GM23338 (cell line): Measurements from ENCODE around the gene CAPZB. TPM values are rescaled to one million over a fixed set of nuclear protein-coding genes. Genes with fewer than 3 reads are reported as not detected.

ENCODE experiments used
- ATAC-seq: fragments of 200-7000 bp; cut with Tn5 transposase; 3 replicates; pipeline ENCODE4 v1.9.1; 2020
- DNase-seq: peaks from one replicate; pipeline ENCODE4 v3.0.0-alpha.2; 2015; ENCODE audit warnings: low spot score
- H2AFZ ChIP-seq: fragments of 200-600 bp; sonication (generic); 2 replicates; pipeline ENCODE4 v1.8.0; 2016; ENCODE audit warnings: antibody characterized with exemption, mild to moderate bottlenecking, moderate library complexity
- H3F3A ChIP-seq: fragments of 200-600 bp; sonication (generic); replicated peaks from 2 replicates; pipeline ENCODE4 v1.8.0; 2017; ENCODE audit warnings: antibody characterized with exemption, mixed run types, low read depth
- H3K27ac ChIP-seq: fragments of 200-600 bp; sonication (generic); 2 replicates; pipeline ENCODE4 v1.6.1; 2016; ENCODE audit warnings: low read depth
- H3K27me3 ChIP-seq: fragments of 200-600 bp; sonication (generic); 2 replicates; pipeline ENCODE4 v1.8.0; 2016; ENCODE audit warnings: mild to moderate bottlenecking, mixed run types, moderate library complexity; ENCODE audit not compliant: insufficient read depth
- H3K36me3 ChIP-seq: fragments of 200-600 bp; sonication (generic); 2 replicates; pipeline ENCODE4 v1.8.0; 2016; ENCODE audit warnings: mild to moderate bottlenecking; ENCODE audit not compliant: insufficient read depth
- H3K4me1 ChIP-seq: fragments of 200-600 bp; sonication (generic); 2 replicates; pipeline ENCODE4 v1.8.0; 2016; ENCODE audit warnings: mild to moderate bottlenecking, moderate library complexity; ENCODE audit not compliant: insufficient read depth
- H3K4me2 ChIP-seq: fragments of 200-600 bp; sonication (generic); 2 replicates; pipeline ENCODE4 v1.7.1; 2017; ENCODE audit warnings: mixed run types
- H3K4me3 ChIP-seq: fragments of 200-600 bp; sonication (generic); 2 replicates; pipeline ENCODE4 v1.6.1; 2016; ENCODE audit warnings: mixed run types
- H3K79me2 ChIP-seq: fragments of 200-600 bp; sonication (generic); replicated peaks from 2 replicates; pipeline ENCODE4 v1.8.0; 2017; ENCODE audit warnings: mild to moderate bottlenecking; ENCODE audit not compliant: insufficient read depth
- H3K9me2 ChIP-seq: fragments of 200-600 bp; sonication (generic); 2 replicates; pipeline ENCODE4 v1.8.0; 2017; ENCODE audit not compliant: insufficient read depth
- H4K20me1 ChIP-seq: fragments of 200-600 bp; sonication (generic); replicated peaks from 2 replicates; pipeline ENCODE4 v1.8.0; 2017; ENCODE audit warnings: mild to moderate bottlenecking; ENCODE audit not compliant: insufficient read depth
- H3K27ac Mint-ChIP-seq: 2 replicates; pipeline ENCODE4 v1.8.0; 2020; ENCODE audit warnings: inconsistent platforms, mild to moderate bottlenecking, moderate library complexity, mixed read lengths
- H3K27me3 Mint-ChIP-seq: 3 replicates; pipeline ENCODE4 v1.8.0; 2022; ENCODE audit warnings: low read depth, mild to moderate bottlenecking, moderate library complexity, mixed read lengths, inconsistent platforms; ENCODE audit not compliant: insufficient read depth, poor library complexity
- H3K36me3 Mint-ChIP-seq: 3 replicates; pipeline ENCODE4 v1.8.0; 2021; ENCODE audit warnings: low read depth, mild to moderate bottlenecking, inconsistent platforms, moderate library complexity, mixed read lengths
- H3K4me1 Mint-ChIP-seq: 3 replicates; pipeline ENCODE4 v1.8.0; 2020; ENCODE audit warnings: mild to moderate bottlenecking, inconsistent platforms, mixed read lengths
- H3K4me3 Mint-ChIP-seq: 3 replicates; pipeline ENCODE4 v1.8.0; 2021; ENCODE audit warnings: moderate library complexity, mild to moderate bottlenecking, inconsistent platforms, mixed read lengths
- H3K9me3 Mint-ChIP-seq: 3 replicates; pipeline ENCODE4 v1.8.0; 2020; ENCODE audit warnings: moderate library complexity, mild to moderate bottlenecking, inconsistent platforms, mixed read lengths
- STAT1 ChIP-seq: IDR thresholded peaks from one replicate; pipeline ENCODE4 v1.6.1; 2016; ENCODE audit warnings: antibody characterized with exemption; ENCODE audit not compliant: unreplicated experiment
- ZNF114 ChIP-seq: fragments of 250-450 bp; sonication (Bioruptor Pico); IDR thresholded peaks from 2 replicates; pipeline ENCODE4 v1.5.0; 2020; ENCODE audit warnings: mild to moderate bottlenecking, moderate library complexity
- polyA plus RNA-seq: library from polyadenylated mRNA; unstranded; fragments of >200 nt; fragmentation: Nextera tagmentation; extraction: Ambion mirVana; gene quantifications from 2 replicates; pipeline ENCODE4 v1.2.1, GENCODE V29; 2016
- total RNA-seq: library from RNA; depleted of rRNA; stranded (reverse); fragments of >200 nt; shearing (Covaris generic); gene quantifications from 2 replicates; pipeline ENCODE4 v1.2.3, GENCODE V29; 2014
- TF ChIP-seq, protein P1 (sequence below), 2 experiments: fragments of 200-600 bp in 1 of 2; sonication (generic) in 1 of 2; conservative IDR thresholded peaks; 2 replicates each; pipeline versions ENCODE4 v1.5.1 to v1.6.1; 2016 to 2017; ENCODE audit warnings: antibody characterized with exemption in 2 of 2, low read depth in 2 of 2, mild to moderate bottlenecking in 2 of 2, moderate library complexity in 1 of 2
- TF ChIP-seq, protein P2 (sequence below): fragments of 250-450 bp; sonication (Bioruptor Pico); IDR thresholded peaks from 2 replicates; pipeline ENCODE4 v1.5.0; 2020; ENCODE audit warnings: mild to moderate bottlenecking, moderate library complexity
- TF ChIP-seq, protein P3 (sequence below): IDR thresholded peaks from 2 replicates; pipeline ENCODE4 v1.6.1; 2016; ENCODE audit warnings: antibody characterized with exemption

The CAPZB gene
- total and polyA plus RNA-seq, 2 experiments from 2014 or later, result 195 to 348 TPM

DNA sequence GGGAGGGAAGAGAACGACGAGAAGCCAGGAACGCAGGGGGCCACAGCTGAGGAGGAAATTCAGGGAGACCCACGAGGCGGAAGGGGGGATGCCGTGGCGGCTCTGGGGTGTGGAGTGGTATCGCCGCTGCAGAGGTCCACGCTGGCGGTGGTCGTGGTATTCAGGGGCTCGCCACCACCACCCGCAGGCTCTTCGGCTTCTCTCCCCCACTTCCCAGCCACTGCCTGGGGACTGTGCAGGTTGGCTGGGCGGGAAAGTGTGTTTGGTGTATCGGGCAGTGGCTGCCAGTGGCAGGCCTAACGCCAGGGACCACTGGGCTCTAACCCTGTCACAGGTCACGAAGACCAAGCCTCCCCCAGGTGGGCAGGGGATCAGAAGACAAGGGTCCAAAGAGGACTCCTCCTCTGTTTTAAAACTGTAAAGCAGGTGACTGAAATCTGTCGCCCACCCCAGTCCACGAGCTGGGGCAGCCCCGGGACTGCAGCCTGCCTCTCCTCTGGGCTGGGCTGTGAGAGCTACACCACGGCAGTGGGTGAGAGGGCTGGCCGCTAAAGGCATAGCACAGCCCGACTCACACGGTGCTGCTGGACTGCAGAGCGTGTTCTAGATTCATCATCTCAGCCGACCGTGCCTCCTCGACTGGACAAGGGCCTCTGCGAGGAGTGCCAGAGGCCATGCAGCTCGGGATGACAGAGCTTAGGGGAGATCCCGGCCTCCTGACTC, 142.3 kb downstream of the CAPZB start (continued):
- TF ChIP-seq, protein P1, sequence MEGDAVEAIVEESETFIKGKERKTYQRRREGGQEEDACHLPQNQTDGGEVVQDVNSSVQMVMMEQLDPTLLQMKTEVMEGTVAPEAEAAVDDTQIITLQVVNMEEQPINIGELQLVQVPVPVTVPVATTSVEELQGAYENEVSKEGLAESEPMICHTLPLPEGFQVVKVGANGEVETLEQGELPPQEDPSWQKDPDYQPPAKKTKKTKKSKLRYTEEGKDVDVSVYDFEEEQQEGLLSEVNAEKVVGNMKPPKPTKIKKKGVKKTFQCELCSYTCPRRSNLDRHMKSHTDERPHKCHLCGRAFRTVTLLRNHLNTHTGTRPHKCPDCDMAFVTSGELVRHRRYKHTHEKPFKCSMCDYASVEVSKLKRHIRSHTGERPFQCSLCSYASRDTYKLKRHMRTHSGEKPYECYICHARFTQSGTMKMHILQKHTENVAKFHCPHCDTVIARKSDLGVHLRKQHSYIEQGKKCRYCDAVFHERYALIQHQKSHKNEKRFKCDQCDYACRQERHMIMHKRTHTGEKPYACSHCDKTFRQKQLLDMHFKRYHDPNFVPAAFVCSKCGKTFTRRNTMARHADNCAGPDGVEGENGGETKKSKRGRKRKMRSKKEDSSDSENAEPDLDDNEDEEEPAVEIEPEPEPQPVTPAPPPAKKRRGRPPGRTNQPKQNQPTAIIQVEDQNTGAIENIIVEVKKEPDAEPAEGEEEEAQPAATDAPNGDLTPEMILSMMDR (conservative IDR thresholded peaks at IDR 0.05; ENCODE audit: low read depth in 2 of 2), result no peak
- TF ChIP-seq STAT1 (no peak), ZNF114 (CRISPR knock-in tag) (no peak)
- TF ChIP-seq, protein P2, sequence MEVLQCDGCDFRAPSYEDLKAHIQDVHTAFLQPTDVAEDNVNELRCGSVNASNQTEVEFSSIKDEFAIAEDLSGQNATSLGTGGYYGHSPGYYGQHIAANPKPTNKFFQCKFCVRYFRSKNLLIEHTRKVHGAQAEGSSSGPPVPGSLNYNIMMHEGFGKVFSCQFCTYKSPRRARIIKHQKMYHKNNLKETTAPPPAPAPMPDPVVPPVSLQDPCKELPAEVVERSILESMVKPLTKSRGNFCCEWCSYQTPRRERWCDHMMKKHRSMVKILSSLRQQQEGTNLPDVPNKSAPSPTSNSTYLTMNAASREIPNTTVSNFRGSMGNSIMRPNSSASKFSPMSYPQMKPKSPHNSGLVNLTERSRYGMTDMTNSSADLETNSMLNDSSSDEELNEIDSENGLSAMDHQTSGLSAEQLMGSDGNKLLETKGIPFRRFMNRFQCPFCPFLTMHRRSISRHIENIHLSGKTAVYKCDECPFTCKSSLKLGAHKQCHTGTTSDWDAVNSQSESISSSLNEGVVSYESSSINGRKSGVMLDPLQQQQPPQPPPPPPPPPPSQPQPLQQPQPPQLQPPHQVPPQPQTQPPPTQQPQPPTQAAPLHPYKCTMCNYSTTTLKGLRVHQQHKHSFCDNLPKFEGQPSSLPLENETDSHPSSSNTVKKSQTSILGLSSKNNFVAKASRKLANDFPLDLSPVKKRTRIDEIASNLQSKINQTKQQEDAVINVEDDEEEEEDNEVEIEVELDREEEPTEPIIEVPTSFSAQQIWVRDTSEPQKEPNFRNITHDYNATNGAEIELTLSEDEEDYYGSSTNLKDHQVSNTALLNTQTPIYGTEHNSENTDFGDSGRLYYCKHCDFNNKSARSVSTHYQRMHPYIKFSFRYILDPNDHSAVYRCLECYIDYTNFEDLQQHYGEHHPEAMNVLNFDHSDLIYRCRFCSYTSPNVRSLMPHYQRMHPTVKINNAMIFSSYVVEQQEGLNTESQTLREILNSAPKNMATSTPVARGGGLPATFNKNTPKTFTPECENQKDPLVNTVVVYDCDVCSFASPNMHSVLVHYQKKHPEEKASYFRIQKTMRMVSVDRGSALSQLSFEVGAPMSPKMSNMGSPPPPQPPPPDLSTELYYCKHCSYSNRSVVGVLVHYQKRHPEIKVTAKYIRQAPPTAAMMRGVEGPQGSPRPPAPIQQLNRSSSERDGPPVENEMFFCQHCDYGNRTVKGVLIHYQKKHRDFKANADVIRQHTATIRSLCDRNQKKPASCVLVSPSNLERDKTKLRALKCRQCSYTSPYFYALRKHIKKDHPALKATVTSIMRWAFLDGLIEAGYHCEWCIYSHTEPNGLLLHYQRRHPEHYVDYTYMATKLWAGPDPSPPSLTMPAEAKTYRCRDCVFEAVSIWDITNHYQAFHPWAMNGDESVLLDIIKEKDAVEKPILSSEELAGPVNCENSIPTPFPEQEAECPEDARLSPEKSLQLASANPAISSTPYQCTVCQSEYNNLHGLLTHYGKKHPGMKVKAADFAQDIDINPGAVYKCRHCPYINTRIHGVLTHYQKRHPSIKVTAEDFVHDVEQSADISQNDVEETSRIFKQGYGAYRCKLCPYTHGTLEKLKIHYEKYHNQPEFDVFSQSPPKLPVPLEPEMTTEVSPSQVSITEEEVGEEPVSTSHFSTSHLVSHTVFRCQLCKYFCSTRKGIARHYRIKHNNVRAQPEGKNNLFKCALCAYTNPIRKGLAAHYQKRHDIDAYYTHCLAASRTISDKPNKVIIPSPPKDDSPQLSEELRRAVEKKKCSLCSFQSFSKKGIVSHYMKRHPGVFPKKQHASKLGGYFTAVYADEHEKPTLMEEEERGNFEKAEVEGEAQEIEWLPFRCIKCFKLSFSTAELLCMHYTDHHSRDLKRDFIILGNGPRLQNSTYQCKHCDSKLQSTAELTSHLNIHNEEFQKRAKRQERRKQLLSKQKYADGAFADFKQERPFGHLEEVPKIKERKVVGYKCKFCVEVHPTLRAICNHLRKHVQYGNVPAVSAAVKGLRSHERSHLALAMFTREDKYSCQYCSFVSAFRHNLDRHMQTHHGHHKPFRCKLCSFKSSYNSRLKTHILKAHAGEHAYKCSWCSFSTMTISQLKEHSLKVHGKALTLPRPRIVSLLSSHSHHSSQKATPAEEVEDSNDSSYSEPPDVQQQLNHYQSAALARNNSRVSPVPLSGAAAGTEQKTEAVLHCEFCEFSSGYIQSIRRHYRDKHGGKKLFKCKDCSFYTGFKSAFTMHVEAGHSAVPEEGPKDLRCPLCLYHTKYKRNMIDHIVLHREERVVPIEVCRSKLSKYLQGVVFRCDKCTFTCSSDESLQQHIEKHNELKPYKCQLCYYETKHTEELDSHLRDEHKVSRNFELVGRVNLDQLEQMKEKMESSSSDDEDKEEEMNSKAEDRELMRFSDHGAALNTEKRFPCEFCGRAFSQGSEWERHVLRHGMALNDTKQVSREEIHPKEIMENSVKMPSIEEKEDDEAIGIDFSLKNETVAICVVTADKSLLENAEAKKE (CRISPR knock-in tag), result no peak

DNA sequence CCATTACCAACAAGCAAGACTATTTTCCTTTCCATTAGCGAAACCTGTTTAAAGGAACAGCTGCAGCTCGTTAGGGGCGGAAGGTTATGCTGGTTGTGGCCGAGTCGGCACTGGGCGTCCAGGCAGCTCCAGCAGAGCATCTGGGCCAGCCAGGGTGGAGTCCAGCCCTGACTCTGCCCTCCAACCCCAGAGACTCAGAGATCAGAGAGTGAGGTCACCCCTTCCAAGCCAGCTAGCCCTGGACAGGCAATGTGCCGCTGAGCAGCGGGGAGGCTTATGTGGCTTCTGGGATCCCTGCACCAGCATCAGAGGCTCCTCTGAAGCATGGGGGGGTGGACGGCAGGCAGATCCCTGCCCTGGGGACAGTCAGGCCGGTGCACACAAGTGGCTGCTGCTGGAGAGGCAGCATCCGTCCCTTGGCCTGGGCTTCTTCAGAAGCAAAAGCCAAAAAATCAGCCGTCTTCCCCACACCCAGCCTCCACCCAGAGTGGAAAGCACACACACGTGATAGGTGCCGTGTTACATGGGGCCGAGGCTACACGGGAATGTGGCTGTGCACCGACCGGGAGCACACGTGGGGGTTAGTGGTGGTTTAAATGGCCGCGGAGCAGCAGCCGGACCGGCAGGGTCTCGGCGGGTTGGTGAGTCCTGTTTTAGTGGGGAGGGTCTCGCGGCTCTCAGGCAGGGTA, 143.1 kb downstream of the CAPZB start:
- peaks cover 22% of the 10 kb centered on the region for H3K27me3 Mint-ChIP-seq
- H3K36me3 Mint-ChIP-seq, result peaks cover 47% of the 10 kb centered on the region
- Histone ChIP-seq H2AFZ (no peak overlapping the region), H3K9me2 (no peaks in the 10 kb centered on the region), H3K79me2 (no peaks in the 10 kb centered on the region), H3K4me3 (no peak overlapping the region), H3F3A (peaks cover 25% of the 10 kb centered on the region), H3K27ac (peak overlapping the region; percentile 80), H3K4me2 (no peak overlapping the region), H3K4me1 (peaks cover 11% of the 10 kb centered on the region), H3K36me3 (no peaks in the 10 kb centered on the region; the same call in 1 of the 2 replicates), H3K27me3 (no peaks in the 10 kb centered on the region), H4K20me1 (peaks cover 3% of the 10 kb centered on the region)
- no peak for ATAC-seq
- peaks cover 39% of the 10 kb centered on the region for H3K4me1 Mint-ChIP-seq
- H3K27ac Mint-ChIP-seq, result no peak overlapping the region
- H3K4me3 Mint-ChIP-seq, result no peak overlapping the region
- H3K9me3 Mint-ChIP-seq, result no peaks in the 10 kb centered on the region
- DNase-seq, result no peak
- TF ChIP-seq, protein P3, sequence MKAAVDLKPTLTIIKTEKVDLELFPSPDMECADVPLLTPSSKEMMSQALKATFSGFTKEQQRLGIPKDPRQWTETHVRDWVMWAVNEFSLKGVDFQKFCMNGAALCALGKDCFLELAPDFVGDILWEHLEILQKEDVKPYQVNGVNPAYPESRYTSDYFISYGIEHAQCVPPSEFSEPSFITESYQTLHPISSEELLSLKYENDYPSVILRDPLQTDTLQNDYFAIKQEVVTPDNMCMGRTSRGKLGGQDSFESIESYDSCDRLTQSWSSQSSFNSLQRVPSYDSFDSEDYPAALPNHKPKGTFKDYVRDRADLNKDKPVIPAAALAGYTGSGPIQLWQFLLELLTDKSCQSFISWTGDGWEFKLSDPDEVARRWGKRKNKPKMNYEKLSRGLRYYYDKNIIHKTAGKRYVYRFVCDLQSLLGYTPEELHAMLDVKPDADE, result no peak
- TF ChIP-seq STAT1, result no peak
